GM23248 (cell line): ENCODE measurements around the gene ASXL2.

Experiments
- EZH2 ChIP-seq: fragments of 200-600 bp; sonication (generic); IDR thresholded peaks from 2 replicates; pipeline ENCODE4 v1.6.1; 2018; ENCODE audit warnings: antibody characterized with exemption, mild to moderate bottlenecking; ENCODE audit not compliant: insufficient read depth, poor library complexity, severe bottlenecking
- EZH2phosphoT487 ChIP-seq: fragments of 200-600 bp; sonication (generic); IDR thresholded peaks from 2 replicates; pipeline ENCODE4 v1.6.1; 2018; ENCODE audit warnings: antibody characterized with exemption, moderate library complexity, mild to moderate bottlenecking, low read depth; ENCODE audit not compliant: insufficient read depth

DNA sequence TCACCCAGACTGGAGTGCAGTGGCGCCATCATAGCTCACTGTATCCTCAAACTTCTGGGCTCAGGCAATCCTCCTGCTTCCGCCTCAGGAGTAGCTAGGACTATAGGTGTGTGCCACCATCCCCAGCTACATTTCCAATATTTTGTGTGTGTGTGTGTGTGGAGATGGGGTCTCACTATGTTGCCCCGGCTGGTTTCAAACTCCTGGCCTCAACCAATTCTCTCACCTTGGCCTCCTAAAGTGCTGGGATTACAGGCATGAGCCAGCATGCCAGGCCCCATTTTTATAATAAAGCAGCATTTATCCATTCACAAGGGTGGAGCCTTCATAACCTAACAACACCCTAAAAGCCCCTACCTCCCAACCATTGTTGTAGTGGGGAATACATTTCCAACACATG is 152.4 kb downstream of the ASXL2 start:
- no peak for TF ChIP-seq EZH2phosphoT487
- TF ChIP-seq EZH2 = no peak
